HG03103 (cell line): ENCODE results near the gene CTF1.
A peak's percentile ranks its signal among the peaks of the same experiment; 100 is the strongest.

Experiments
- ATAC-seq: cut with Tn5 transposase; IDR thresholded peaks from one replicate; pipeline ENCODE4 v1.9.1; 2021; ENCODE audit warnings: low read depth; ENCODE audit not compliant: unreplicated experiment

CTF1 gene

GRCh38 chr16:30904114-30904780 is 7.8 kb downstream of the CTF1 start:
- no peak for ATAC-seq

- ATAC-seq = no peak
Observed at GRCh38 chr16:30907064-30907463, 10.7 kb downstream of the CTF1 start.

- no peak for ATAC-seq
Observed at GRCh38 chr16:30910427-30911029, 14.1 kb downstream of the CTF1 start.

- no peak for ATAC-seq
Observed at GRCh38 chr16:30912794-30913412, 16.5 kb downstream of the CTF1 start.

- no peak for ATAC-seq
Observed at GRCh38 chr16:30914830-30915229, 18.4 kb downstream of the CTF1 start.

GRCh38 chr16:30918614-30919013 is 22.2 kb downstream of the CTF1 start:
- no peak for ATAC-seq

GRCh38 chr16:30920891-30921290 is 24.5 kb downstream of the CTF1 start:
- ATAC-seq = no peak

- no peak for ATAC-seq
Observed at GRCh38 chr16:30921459-30921747, 25.0 kb downstream of the CTF1 start.

GRCh38 chr16:30921748-30922419 is 25.5 kb downstream of the CTF1 start:
- peak; percentile 11 for ATAC-seq

- peak; percentile 56 for ATAC-seq
Observed at GRCh38 chr16:30922420-30922959, 26.1 kb downstream of the CTF1 start.

GRCh38 chr16:30922960-30923535 is 26.6 kb downstream of the CTF1 start:
- ATAC-seq = peak; percentile 53

- no peak for ATAC-seq
Observed at GRCh38 chr16:30923554-30924075, 27.2 kb downstream of the CTF1 start, which contains the start of gene FBXL19. Gene FBXL19 (plus strand): TSS chr16:30923572. CDS start chr16:30925755, 2,183 bp downstream.

GRCh38 chr16:30924076-30924912 is 27.9 kb downstream of the CTF1 start:
- ATAC-seq = no peak

- no peak for ATAC-seq
Observed at GRCh38 chr16:30924913-30925631, 28.7 kb downstream of the CTF1 start.

GRCh38 chr16:30925632-30925987 is 29.2 kb downstream of the CTF1 start:
- no peak for ATAC-seq

- ATAC-seq = no peak
Observed at GRCh38 chr16:30925995-30926811, 29.8 kb downstream of the CTF1 start.

GRCh38 chr16:30926937-30927788 is 30.7 kb downstream of the CTF1 start:
- ATAC-seq = no peak
